GM21529 (cell line): Measurements from ENCODE around the gene DMXL1.

ENCODE experiments used
- ATAC-seq: cut with Tn5 transposase; IDR thresholded peaks from one replicate; pipeline ENCODE4 v1.9.1; 2021; ENCODE audit not compliant: unreplicated experiment

Gene DMXL1

GRCh38 chr5:119070828-119071560 is at the start of gene DMXL1:
Gene DMXL1 (plus strand): TSS chr5:119071087. CDS start chr5:119071570, 483 bp downstream.
- ATAC-seq = peak; percentile 74

- no peak for ATAC-seq
Measured at GRCh38 chr5:119021149-119021732, 49.6 kb upstream of the DMXL1 start.

GRCh38 chr5:119022017-119022745 is 48.7 kb upstream of the DMXL1 start:
- peak; percentile 76 for ATAC-seq

GRCh38 chr5:119022773-119023172 is 48.1 kb upstream of the DMXL1 start:
- no peak for ATAC-seq

- no peak for ATAC-seq
Measured at GRCh38 chr5:119028575-119028974, 42.3 kb upstream of the DMXL1 start.

GRCh38 chr5:119031011-119031886 is 39.6 kb upstream of the DMXL1 start:
- peak; percentile 83 for ATAC-seq

GRCh38 chr5:119031905-119032304 is 39.0 kb upstream of the DMXL1 start:
- peak; percentile 55 for ATAC-seq

GRCh38 chr5:119032656-119033055 is 38.2 kb upstream of the DMXL1 start:
- ATAC-seq = no peak

- no peak for ATAC-seq
Measured at GRCh38 chr5:119033135-119033534, 37.8 kb upstream of the DMXL1 start.

GRCh38 chr5:119036101-119036762 is 34.7 kb upstream of the DMXL1 start:
- no peak for ATAC-seq

GRCh38 chr5:119037496-119038215 is 33.2 kb upstream of the DMXL1 start:
- ATAC-seq = no peak

- no peak for ATAC-seq
Measured at GRCh38 chr5:119048246-119048645, 22.6 kb upstream of the DMXL1 start.

GRCh38 chr5:119049824-119050449 is 20.9 kb upstream of the DMXL1 start:
- ATAC-seq = no peak

GRCh38 chr5:119054101-119054500 is 16.8 kb upstream of the DMXL1 start:
- ATAC-seq = no peak

- ATAC-seq = no peak
Measured at GRCh38 chr5:119055294-119055693, 15.6 kb upstream of the DMXL1 start.

- no peak for ATAC-seq
Measured at GRCh38 chr5:119058979-119059529, 11.8 kb upstream of the DMXL1 start.

- ATAC-seq = no peak
Measured at GRCh38 chr5:119059740-119060255, 11.1 kb upstream of the DMXL1 start.

- peak; percentile 82 for ATAC-seq
Measured at GRCh38 chr5:119063579-119064379, 7.1 kb upstream of the DMXL1 start.
